Testis (tissue), 5 donors: ENCODE results near the gene IL37. TPM values are rescaled to one million over a fixed set of nuclear protein-coding genes. Genes with fewer than 3 reads are reported as not detected.

ENCODE experiments used
- DNase-seq: peaks from one replicate; pipeline ENCODE4 v3.0.0-alpha.2; 2019
- H3K27ac ChIP-seq, 2 donors: fragments of 200-600 bp; sonication (generic); one replicate each; pipeline ENCODE4 v1.5.1; 2019
- H3K27me3 ChIP-seq: fragments of 200-600 bp; sonication (generic); one replicate; pipeline ENCODE4 v1.5.1; 2019
- H3K36me3 ChIP-seq: fragments of 200-600 bp; sonication (generic); one replicate; pipeline ENCODE4 v1.5.1; 2017; ENCODE audit warnings: low read depth; ENCODE audit errors: missing control alignments
- H3K4me1 ChIP-seq: fragments of 200-600 bp; sonication (generic); one replicate; pipeline ENCODE4 v1.5.1; 2019
- H3K4me3 ChIP-seq, 2 donors: fragments of 200-600 bp; sonication (generic); one replicate each; pipeline ENCODE4 v1.5.1; 2017 to 2019
- H3K9me3 ChIP-seq: fragments of 200-600 bp; sonication (generic); one replicate; pipeline ENCODE4 v1.5.1; 2017
- CTCF ChIP-seq, 3 experiments: fragments of 450-650 bp in 2 of 3; fragments of 200-600 bp in 1 of 3; sonication (generic) in 1 of 3; IDR thresholded peaks; one replicate each; pipeline ENCODE4 v1.5.1; 2016 to 2019; ENCODE audit warnings: antibody characterized with exemption in 3 of 3, mild to moderate bottlenecking in 2 of 3, moderate library complexity in 1 of 3
- POLR2A ChIP-seq: fragments of 450-650 bp; IDR thresholded peaks from one replicate; pipeline ENCODE4 v1.6.1; 2017; ENCODE audit warnings: antibody characterized with exemption, mild to moderate bottlenecking, moderate library complexity
- WGBS, 2 donors: methylation state at CpG; one replicate each; pipeline ENCODE4 v1.1.5; 2018; 5-methylcytosine and 5-hydroxymethylcytosine counted together
- intact Hi-C: fragments of 100-400 bp; cut with DNase I; formaldehyde crosslinking; loops from one replicate; pipeline ENCODE4 v1.15.1; 2023; ENCODE audit warnings: low total_unique reads
- long read RNA-seq, 2 donors: transcript quantifications; one replicate each; lab custom pipeline, GENCODE V29; 2026
- polyA plus RNA-seq: library from polyadenylated mRNA; stranded (reverse); fragments of 350-450 nt; fragmentation: Illumina TruSeq; extraction: RNeasy Lipid Tissue Mini Kit (QIAGEN cat#74804); gene quantifications from one replicate; pipeline ENCODE4 v1.2.3, GENCODE V29; 2014; ENCODE audit warnings: low read depth, low replicate concordance; ENCODE audit not compliant: insufficient read depth
- total RNA-seq, 2 donors: library from RNA; depleted of rRNA; stranded (reverse); fragments of >200 nt; gene quantifications; one replicate each; pipeline ENCODE4 v1.2.3, GENCODE V29; 2016

Gene IL37
- 1 to 10 TPM; 1.3 to 1.5 TPM for total RNA-seq
- not detected for polyA plus RNA-seq
- long read RNA-seq, donor 1: 0 reads
- long read RNA-seq, donor 2: 0 reads

- WGBS, 2 donors: 33 to 50% methylated on average over 2 of the region's 2 CpGs
- no peak for TF ChIP-seq CTCF (IDR thresholded peaks at IDR 0.05)
- no peak for TF ChIP-seq POLR2A
- Histone ChIP-seq H3K9me3 (no peaks in the 10 kb centered on the region), H3K4me1 (no peaks in the 10 kb centered on the region), H3K27ac (no peak within 1 kb of the TSS), H3K36me3 (no peaks in the 10 kb centered on the region), H3K27me3 (no peaks in the 10 kb centered on the region), H3K4me3 (no peak within 1 kb of the TSS)
- intact Hi-C loops: no loop called here
- DNase-seq: no peak
These were observed at the start of gene IL37 for GRCh38 chr2:112910865-112911264. Gene IL37 (plus strand): TSS chr2:112911165. CDS start chr2:112913013, 1,848 bp downstream.

- H3K9me3 ChIP-seq: no peaks in the 10 kb centered on the region
- TF ChIP-seq CTCF (IDR thresholded peaks at IDR 0.05): no peak
- TF ChIP-seq POLR2A: no peak
- no peak overlapping the region for H3K27ac ChIP-seq
- intact Hi-C loops: no loop called here
- H3K36me3 ChIP-seq: no peaks in the 10 kb centered on the region
- no peaks in the 10 kb centered on the region for H3K27me3 ChIP-seq
- H3K4me1 ChIP-seq: peaks cover 9% of the 10 kb centered on the region
- H3K4me3 ChIP-seq: no peak overlapping the region
- no peak for DNase-seq
- WGBS, 2 donors: 87 to 93% methylated on average over 1 of the region's 1 CpG
These were observed 46.9 kb upstream of the IL37 start for GRCh38 chr2:112864072-112864471.

GRCh38 chr2:112866128-112866835, 44.7 kb upstream of the IL37 start:
- no peak overlapping the region for H3K4me3 ChIP-seq
- TF ChIP-seq POLR2A (no peak), CTCF (IDR thresholded peaks at IDR 0.05) (no peak)
- DNase-seq: no peak

GRCh38 chr2:112867701-112868631, 43.0 kb upstream of the IL37 start:
- DNase-seq: no peak
- WGBS, 2 donors: 86 to 88% methylated on average over 7 of the region's 7 CpGs
- H3K27me3 ChIP-seq: no peaks in the 10 kb centered on the region

More at GRCh38 chr2:112866128-112866835, 44.7 kb upstream of the IL37 start:
- H3K9me3 ChIP-seq: no peaks in the 10 kb centered on the region
- H3K36me3 ChIP-seq: no peaks in the 10 kb centered on the region
- intact Hi-C loops: no loop called here
- H3K27me3 ChIP-seq: no peaks in the 10 kb centered on the region
- no peak overlapping the region for H3K27ac ChIP-seq
- WGBS, 2 donors: 77 to 79% methylated on average over 8 of the region's 8 CpGs
- H3K4me1 ChIP-seq: peaks cover 11% of the 10 kb centered on the region

More at GRCh38 chr2:112867701-112868631, 43.0 kb upstream of the IL37 start:
- Histone ChIP-seq H3K27ac (no peak overlapping the region), H3K9me3 (no peaks in the 10 kb centered on the region), H3K4me3 (no peak overlapping the region), H3K4me1 (peaks cover 13% of the 10 kb centered on the region), H3K36me3 (no peaks in the 10 kb centered on the region)
- TF ChIP-seq POLR2A: no peak
- TF ChIP-seq CTCF (IDR thresholded peaks at IDR 0.05): no peak
- intact Hi-C loops: no loop called here
